ENCODE data around the gene UGT2B7. TPM values are rescaled to one million over a fixed set of nuclear protein-coding genes. Genes with fewer than 3 reads are reported as not detected.
"Not testable (repeated sequence)": the region's sequence is repeated elsewhere in the genome, so short reads cannot be mapped to it uniquely, and the experiment has no call there.

The UGT2B7 gene
- total RNA-seq, 2 experiments from 2014 or later, result not detected

DNA sequence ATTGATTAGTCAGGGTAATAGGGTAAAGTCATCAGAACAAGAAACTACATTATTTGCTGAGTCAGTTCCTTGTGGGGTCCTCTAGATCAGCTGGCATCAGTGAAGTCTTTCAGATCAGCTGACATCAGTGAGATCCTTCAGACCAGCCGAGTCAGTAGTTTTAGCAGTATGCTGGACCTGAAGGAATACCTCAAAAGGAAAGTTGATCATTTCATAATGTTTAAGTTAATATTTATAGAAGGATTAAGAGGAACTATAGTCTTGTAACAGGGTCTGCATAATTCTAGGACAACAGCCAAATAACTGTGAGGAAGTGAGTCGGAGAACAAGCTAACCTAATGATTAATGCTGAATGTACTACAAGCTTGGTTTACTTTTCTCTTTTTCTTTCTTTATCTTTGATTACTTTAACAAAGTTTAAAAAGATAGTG, 958 bp upstream of the UGT2B7 start:
- Mint-ChIP-seq H3K36me3 (ENCODE audit: low read depth) (no peaks in the 10 kb centered on the region), H3K9me3 (no peaks in the 10 kb centered on the region), H3K4me1 (ENCODE audit: low read depth) (no peaks in the 10 kb centered on the region), H3K27me3 (no peaks in the 10 kb centered on the region), H3K27ac (no peak overlapping the region), H3K4me3 (no peak overlapping the region)
- CTCF ChIA-PET, result no interaction called here
- ATAC-seq (no peak), DNase-seq (no peak)
- intact Hi-C loops (cut with micrococcal nuclease), result no loop called here
- POLR2A ChIA-PET, result no interaction called here
- TF ChIP-seq, protein P1, sequence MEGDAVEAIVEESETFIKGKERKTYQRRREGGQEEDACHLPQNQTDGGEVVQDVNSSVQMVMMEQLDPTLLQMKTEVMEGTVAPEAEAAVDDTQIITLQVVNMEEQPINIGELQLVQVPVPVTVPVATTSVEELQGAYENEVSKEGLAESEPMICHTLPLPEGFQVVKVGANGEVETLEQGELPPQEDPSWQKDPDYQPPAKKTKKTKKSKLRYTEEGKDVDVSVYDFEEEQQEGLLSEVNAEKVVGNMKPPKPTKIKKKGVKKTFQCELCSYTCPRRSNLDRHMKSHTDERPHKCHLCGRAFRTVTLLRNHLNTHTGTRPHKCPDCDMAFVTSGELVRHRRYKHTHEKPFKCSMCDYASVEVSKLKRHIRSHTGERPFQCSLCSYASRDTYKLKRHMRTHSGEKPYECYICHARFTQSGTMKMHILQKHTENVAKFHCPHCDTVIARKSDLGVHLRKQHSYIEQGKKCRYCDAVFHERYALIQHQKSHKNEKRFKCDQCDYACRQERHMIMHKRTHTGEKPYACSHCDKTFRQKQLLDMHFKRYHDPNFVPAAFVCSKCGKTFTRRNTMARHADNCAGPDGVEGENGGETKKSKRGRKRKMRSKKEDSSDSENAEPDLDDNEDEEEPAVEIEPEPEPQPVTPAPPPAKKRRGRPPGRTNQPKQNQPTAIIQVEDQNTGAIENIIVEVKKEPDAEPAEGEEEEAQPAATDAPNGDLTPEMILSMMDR (IDR thresholded peaks at IDR 0.05), result no peak

DNA sequence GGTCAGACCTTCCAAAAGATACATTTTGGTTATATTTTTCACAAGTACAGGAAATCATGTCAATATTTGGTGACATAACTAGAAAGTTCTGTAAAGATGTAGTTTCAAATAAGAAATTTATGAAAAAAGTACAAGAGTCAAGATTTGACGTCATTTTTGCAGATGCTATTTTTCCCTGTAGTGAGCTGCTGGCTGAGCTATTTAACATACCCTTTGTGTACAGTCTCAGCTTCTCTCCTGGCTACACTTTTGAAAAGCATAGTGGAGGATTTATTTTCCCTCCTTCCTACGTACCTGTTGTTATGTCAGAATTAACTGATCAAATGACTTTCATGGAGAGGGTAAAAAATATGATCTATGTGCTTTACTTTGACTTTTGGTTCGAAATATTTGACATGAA, 536 bp downstream of the UGT2B7 start:
- TF ChIP-seq, protein P1 (IDR thresholded peaks at IDR 0.05), result no peak
- no peaks in the 10 kb centered on the region for H3K27me3 Mint-ChIP-seq

DNA sequence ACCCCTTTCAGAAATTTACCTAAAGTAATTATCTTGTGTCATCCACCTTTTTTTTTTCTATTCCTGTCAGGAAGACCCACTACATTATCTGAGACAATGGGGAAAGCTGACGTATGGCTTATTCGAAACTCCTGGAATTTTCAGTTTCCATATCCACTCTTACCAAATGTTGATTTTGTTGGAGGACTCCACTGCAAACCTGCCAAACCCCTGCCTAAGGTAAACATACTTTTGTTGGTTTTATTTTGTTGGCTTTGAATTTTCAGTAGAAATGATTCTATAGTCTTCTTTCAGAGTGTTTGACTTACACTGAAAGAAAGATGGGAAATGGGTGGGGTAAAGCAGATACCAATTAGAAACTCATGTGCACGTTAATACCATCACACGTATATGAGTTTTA, 2.2 kb downstream of the UGT2B7 start:
- POLR2A ChIA-PET, result no interaction called here
- Mint-ChIP-seq H3K4me3 (no peak overlapping the region), H3K27ac (no peak overlapping the region), H3K36me3 (ENCODE audit: low read depth) (no peaks in the 10 kb centered on the region), H3K27me3 (no peaks in the 10 kb centered on the region), H3K9me3 (no peaks in the 10 kb centered on the region), H3K4me1 (ENCODE audit: low read depth) (no peaks in the 10 kb centered on the region)
- ATAC-seq (no peak), DNase-seq (no peak)
- TF ChIP-seq, protein P1 (IDR thresholded peaks at IDR 0.05), result no peak
- CTCF ChIA-PET, result no interaction called here
- intact Hi-C loops (cut with micrococcal nuclease), result no loop called here

More for the DNA sequence above, 536 bp downstream of the UGT2B7 start:
- no peaks in the 10 kb centered on the region for H3K4me1 Mint-ChIP-seq (ENCODE audit: low read depth)
- no peak overlapping the region for H3K4me3 Mint-ChIP-seq
- no peaks in the 10 kb centered on the region for H3K9me3 Mint-ChIP-seq
- H3K36me3 Mint-ChIP-seq (ENCODE audit: low read depth), result no peaks in the 10 kb centered on the region
- DNase-seq (no peak), ATAC-seq (no peak)
- intact Hi-C loops (cut with micrococcal nuclease), result no loop called here
- ChIA-PET POLR2A (no interaction called here), CTCF (no interaction called here)
- no peak overlapping the region for H3K27ac Mint-ChIP-seq

DNA sequence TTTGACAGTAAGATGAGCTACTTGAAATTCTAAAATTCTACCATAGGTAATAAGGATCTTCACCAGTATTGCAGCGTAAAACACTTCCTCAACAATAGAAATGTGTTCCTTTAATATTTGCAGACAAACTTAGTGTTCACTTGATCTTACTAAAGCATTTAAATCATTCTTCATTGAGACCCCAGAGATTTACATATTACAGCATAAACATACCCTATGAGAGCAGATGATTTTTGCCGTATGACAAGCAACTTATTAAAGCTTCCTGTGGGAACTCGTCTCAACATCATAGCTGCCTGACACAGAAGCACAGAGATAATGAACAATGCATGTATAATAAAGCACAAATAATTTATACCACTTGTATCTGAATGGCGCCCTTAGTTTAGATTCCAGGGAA, 3.6 kb downstream of the UGT2B7 start:
- Mint-ChIP-seq H3K36me3 (ENCODE audit: low read depth) (no peaks in the 10 kb centered on the region), H3K9me3 (no peaks in the 10 kb centered on the region), H3K4me3 (no peak overlapping the region), H3K27ac (no peak overlapping the region), H3K4me1 (ENCODE audit: low read depth) (no peaks in the 10 kb centered on the region), H3K27me3 (no peaks in the 10 kb centered on the region)
- POLR2A ChIA-PET, result no interaction called here
- CTCF ChIA-PET, result no interaction called here
- intact Hi-C loops (cut with micrococcal nuclease), result no loop called here
- TF ChIP-seq, protein P1 (IDR thresholded peaks at IDR 0.05), result no peak
- DNase-seq (no peak), ATAC-seq (no peak)

DNA sequence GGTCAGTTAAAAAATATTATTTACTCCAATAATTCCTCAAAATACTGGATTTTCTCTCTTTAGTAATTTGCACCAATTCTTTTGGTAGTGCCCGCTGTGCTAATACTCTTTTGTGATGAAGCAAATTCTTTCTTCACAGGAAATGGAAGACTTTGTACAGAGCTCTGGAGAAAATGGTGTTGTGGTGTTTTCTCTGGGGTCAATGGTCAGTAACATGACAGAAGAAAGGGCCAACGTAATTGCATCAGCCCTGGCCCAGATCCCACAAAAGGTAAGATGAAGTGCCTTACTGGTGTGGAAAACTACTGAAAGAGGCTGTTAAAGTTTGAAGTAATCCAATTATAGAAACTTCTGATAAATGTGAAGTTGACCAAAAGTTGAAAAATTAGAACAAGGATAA, 6.4 kb downstream of the UGT2B7 start:
- POLR2A ChIA-PET; H3K4me3 Mint-ChIP-seq; H3K9me3 Mint-ChIP-seq; CTCF ChIA-PET; DNase-seq; H3K27ac Mint-ChIP-seq; H3K4me1 Mint-ChIP-seq (ENCODE audit: low read depth); ATAC-seq; intact Hi-C loops (cut with micrococcal nuclease); H3K36me3 Mint-ChIP-seq (ENCODE audit: low read depth); H3K27me3 Mint-ChIP-seq: not testable (repeated sequence)

DNA sequence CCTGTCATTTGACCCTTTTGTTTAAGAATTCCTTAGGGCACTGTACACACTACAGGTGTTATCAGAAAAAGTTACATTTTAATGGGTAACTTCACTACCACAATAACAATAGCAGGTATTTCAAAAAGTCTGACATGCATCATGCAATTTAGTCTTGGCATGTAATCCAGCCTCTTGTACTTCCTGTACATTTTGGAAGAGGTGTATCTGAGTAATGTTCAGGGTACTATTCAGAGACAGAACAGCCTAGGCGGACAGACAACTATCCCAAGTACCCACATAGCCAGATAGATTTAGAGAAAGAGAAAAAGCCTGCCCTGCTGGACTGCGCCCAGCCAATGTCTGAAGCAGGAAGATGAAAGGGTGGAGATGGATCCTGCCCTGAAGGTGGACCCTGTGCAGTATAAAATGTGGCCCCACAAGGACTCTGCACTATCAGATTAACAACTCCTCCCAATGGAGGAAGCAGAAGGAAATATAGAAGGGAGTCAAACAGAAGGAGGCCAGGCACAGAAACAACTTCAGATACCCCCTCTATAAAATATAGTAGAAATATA, 8.5 kb downstream of the UGT2B7 start:
- CTCF ChIA-PET, result no interaction called here

DNA sequence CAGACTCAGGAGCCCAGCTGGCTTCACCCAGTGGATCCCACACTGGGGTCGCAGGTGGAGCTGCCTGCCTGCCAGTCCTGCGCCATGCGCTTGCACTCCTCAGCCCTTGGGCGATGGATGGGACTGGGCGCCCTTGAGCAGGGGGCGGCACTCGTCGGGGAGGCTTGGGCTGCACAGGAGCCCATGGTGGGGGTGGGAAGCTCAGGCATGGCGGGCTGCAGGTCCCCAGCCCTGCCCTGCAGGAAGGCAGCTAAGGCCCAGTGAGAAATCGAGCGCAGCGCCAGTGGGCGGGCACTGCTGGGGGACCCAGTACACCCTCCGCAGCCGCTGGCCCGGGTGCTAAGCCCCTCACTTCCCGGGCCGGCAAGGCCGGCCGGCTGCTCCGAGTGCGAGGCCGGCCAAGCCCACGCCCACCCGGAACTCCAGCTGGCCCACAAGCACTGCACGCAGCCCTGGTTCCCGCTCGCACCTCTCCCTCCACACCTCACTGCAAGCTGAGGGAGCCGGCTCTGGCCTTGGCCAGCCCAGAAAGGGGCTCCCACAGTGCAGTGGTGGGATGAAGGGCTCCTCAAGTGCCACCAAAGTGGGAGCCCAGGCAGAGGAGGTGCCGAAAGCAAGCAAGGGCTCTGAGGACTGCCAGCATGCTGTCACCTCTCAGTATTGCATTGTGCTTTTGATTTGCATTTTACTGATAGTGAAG, 19.0 kb downstream of the UGT2B7 start:
- ATAC-seq; CTCF ChIA-PET; intact Hi-C loops (cut with micrococcal nuclease); H3K4me3 Mint-ChIP-seq; H3K4me1 Mint-ChIP-seq (ENCODE audit: low read depth); H3K36me3 Mint-ChIP-seq (ENCODE audit: low read depth); H3K27me3 Mint-ChIP-seq; DNase-seq; H3K9me3 Mint-ChIP-seq; POLR2A ChIA-PET; H3K27ac Mint-ChIP-seq: not testable (repeated sequence)

More for the DNA sequence above, 8.5 kb downstream of the UGT2B7 start:
- intact Hi-C loops (cut with micrococcal nuclease), result no loop called here
- Mint-ChIP-seq H3K27ac (no peak overlapping the region), H3K4me1 (ENCODE audit: low read depth) (no peaks in the 10 kb centered on the region), H3K4me3 (no peak overlapping the region), H3K27me3 (no peaks in the 10 kb centered on the region), H3K36me3 (ENCODE audit: low read depth) (no peaks in the 10 kb centered on the region), H3K9me3 (no peaks in the 10 kb centered on the region)
- POLR2A ChIA-PET, result no interaction called here
- TF ChIP-seq, protein P1 (IDR thresholded peaks at IDR 0.05), result no peak
- no peak for ATAC-seq
- DNase-seq, result no peak

Measured in activated CD8-positive, alpha-beta T cell treated with anti-CD3 and anti-CD28 coated beads for 36 hours (primary cell).